A549 treated with CpdA at 1 μM for 4 hours (cell line): ENCODE measurements around the gene P2RX5. TPM values are rescaled to one million over a fixed set of nuclear protein-coding genes. Genes with fewer than 3 reads are reported as not detected.

Source experiments
- total RNA-seq: library from RNA; stranded (reverse); fragments of 200-300 nt; extraction: Qiagen RNA extraction; gene quantifications from 5 replicates; pipeline ENCODE4 v1.2.3, GENCODE V29; 2022; ENCODE audit warnings: low read depth

The P2RX5 gene
- total RNA-seq: 15.8 to 26.5 TPM (median 23.2 TPM) in 5 replicates

DNA sequence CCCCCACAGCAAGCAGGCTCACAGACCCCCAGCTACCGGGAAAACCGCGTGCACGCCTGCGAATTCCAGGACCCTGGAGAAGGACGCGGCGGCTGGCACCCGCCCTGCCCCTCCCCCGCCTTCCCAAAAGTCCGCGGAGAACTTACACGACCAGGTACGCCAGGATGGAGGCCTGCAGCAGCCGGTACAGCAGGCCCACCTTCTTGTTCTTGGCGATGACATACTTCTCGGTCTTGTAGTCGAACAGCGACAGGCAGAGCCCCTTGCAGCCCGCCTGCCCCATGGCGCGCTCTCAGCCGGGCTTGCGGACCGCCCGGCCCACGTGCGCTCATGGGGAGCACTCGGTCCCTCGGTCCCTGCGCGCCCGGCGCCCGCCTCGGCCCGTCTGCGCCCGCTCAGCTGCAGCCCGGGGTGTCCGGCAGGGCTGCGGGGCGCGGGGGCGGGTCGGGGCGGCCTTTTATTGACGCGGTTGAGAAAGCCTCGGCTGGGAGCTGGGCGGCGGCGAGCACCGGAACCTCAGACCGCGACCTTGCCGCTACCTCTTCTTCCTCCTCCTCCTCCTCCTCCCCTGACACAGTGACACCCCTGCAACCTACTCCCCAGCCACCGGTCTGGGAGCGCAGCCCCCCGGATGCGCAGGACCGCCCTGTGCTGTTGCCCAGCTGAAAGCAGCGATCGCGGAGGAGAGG lies at the start of gene P2RX5:
Gene P2RX5, minus strand, starts transcription at position 433 of the 689 bp plus-strand sequence. Its CDS starts 150 bp downstream, at position 283.

GRCh38 chr17:3723556-3724377 lies 27.8 kb upstream of the P2RX5 start, which contains the start of gene HASPIN:
HASPIN (plus strand) TSS chr17:3723903; CDS start chr17:3723936, 33 bp downstream.

DNA sequence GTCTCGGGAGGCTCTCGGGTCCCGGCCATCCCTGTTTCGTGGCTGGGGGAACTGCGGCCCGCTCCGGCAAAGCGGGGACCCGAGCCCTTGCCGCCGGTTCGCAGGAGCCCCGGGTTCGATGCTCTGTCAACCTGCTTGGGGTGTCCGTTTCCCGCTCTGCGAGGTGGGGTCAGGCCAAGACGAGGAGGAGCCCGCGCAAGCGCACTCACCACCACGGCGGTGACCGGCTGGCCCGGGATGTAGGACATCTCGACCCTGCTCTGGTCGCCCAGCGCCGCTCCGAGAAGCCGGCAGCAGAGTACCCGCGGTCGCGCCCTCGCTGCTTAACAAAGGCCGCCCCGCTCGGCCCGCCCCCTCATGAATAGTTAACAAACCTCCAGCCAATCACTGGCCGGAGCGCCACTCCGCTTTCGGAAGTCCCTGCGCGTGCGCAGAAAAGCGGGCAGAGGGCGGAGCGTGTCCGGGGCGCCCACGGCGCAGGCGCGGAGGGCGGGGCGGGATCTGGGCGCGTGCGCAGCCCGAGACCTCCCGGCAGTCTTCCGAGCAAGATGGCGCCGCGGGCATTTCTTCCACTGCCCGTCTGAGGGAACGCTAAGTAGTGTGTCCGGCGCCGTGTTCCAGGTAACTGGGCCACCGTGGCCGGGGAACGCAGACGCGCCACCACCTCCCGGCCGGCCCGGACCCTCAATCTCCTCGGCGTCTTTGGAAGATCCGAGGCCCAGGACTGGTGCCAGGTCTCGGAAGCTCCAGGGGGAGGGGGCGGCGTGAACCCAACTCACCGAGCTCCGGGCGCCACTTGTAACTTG lies 27.5 kb downstream of the P2RX5 start, which contains the start of the genes EMC6 and TAX1BP3:
Gene EMC6, plus strand, starts transcription at position 534 of the 806 bp plus-strand sequence. CDS start 335 bp downstream, outside the sequence.
Gene TAX1BP3, minus strand, starts transcription at position 300 of the 806 bp plus-strand sequence. Its CDS starts 52 bp downstream, at position 248.

GRCh38 chr17:3636154-3636907 lies 59.6 kb downstream of the P2RX5 start, which contains the start of the genes CTNS and SHPK:
CTNS (plus strand) TSS chr17:3636760; CDS start chr17:3640207, 3,447 bp downstream.
SHPK (minus strand) TSS chr17:3636250; CDS start chr17:3636219, 31 bp downstream.

Other genes with a start within 250 kb of the P2RX5 start
- gene SPATA22, start 224.3 kb downstream of the P2RX5 start, total RNA-seq: not detected in 5 replicates
- gene ASPA, start 220.2 kb downstream of the P2RX5 start, total RNA-seq: not detected in 5 replicates
- 0.36 to 0.67 TPM (median 0.41 TPM) in 5 replicates for gene TRPV3, start 138.3 kb downstream of the P2RX5 start, total RNA-seq
- gene TRPV1, start 86.7 kb downstream of the P2RX5 start, total RNA-seq: 4.0 to 5.2 TPM (median 4.2 TPM) in 5 replicates
- gene SHPK, start 59.9 kb downstream of the P2RX5 start, total RNA-seq: 12.9 to 17.0 TPM (median 15.3 TPM) in 5 replicates
- gene CTNS, start 59.4 kb downstream of the P2RX5 start, total RNA-seq: 14.1 to 15.9 TPM (median 15.1 TPM) in 5 replicates
- gene TAX1BP3, start 27.6 kb downstream of the P2RX5 start, total RNA-seq: 257 to 327 TPM (median 309 TPM) in 5 replicates
- gene EMC6, start 27.3 kb downstream of the P2RX5 start, total RNA-seq: 118 to 170 TPM (median 161 TPM) in 5 replicates
- gene HASPIN, start 27.7 kb upstream of the P2RX5 start, total RNA-seq: 13.5 to 15.9 TPM (median 14.0 TPM) in 5 replicates
- 88.2 to 98.4 TPM (median 97.4 TPM) in 5 replicates for gene ITGAE, start 105.0 kb upstream of the P2RX5 start, total RNA-seq
- 28.5 to 34.7 TPM (median 31.2 TPM) in 5 replicates for gene NCBP3, start 150.1 kb upstream of the P2RX5 start, total RNA-seq
- 14.9 to 16.2 TPM (median 15.7 TPM) in 5 replicates for gene CAMKK1, start 196.9 kb upstream of the P2RX5 start, total RNA-seq
- gene P2RX1, start 220.3 kb upstream of the P2RX5 start, total RNA-seq: 0.03 TPM in 1 of 5 replicates, not detected in the others